Brain microvascular endothelial cell (primary cell): ENCODE measurements around the gene NRG4.
A peak's percentile ranks its signal among the peaks of the same experiment; 100 is the strongest.

ENCODE experiments used
- DNase-seq: peaks from one replicate; pipeline ENCODE4 v3.0.0-alpha.2; 2020
- H3K27ac ChIP-seq: fragments of 250-450 bp; sonication (Bioruptor Pico); 2 replicates; pipeline ENCODE4 v1.5.1; 2020; ENCODE audit warnings: mild to moderate bottlenecking, moderate library complexity
- H3K27me3 ChIP-seq: fragments of 250-450 bp; sonication (Bioruptor Pico); replicated peaks from 2 replicates; pipeline ENCODE4 v1.5.1; 2020; ENCODE audit warnings: mild to moderate bottlenecking
- H3K36me3 ChIP-seq: fragments of 250-450 bp; sonication (Bioruptor Pico); replicated peaks from 2 replicates; pipeline ENCODE4 v1.5.1; 2020; ENCODE audit warnings: mild to moderate bottlenecking
- H3K4me3 ChIP-seq: 2 replicates; pipeline ENCODE4 v1.5.1; 2011; ENCODE audit warnings: low read depth, mild to moderate bottlenecking, control low read depth, low read length, moderate library complexity
- CTCF ChIP-seq: IDR thresholded peaks from 2 replicates; pipeline ENCODE4 v1.5.1; 2011; ENCODE audit warnings: low read depth, mild to moderate bottlenecking, moderate library complexity, low read length, control low read depth, inconsistent platforms; ENCODE audit errors: missing control alignments
- in situ Hi-C: cut with HindIII; loops from 2 replicates; pipeline ENCODE4 v1.10.0; 2017; ENCODE audit warnings: low sequenced_read_pairs, low pct_ligation_motif_present

NRG4 gene

GRCh38 chr15:76011627-76012551, at the start of gene NRG4:
TSS of gene NRG4 (minus strand) at chr15:76012424. CDS start at chr15:76011230, 1,194 bp downstream.
- no peak for TF ChIP-seq CTCF
- Histone ChIP-seq H3K27me3 (no peaks in the 10 kb centered on the region), H3K36me3 (no peaks in the 10 kb centered on the region), H3K27ac (no peak within 1 kb of the TSS), H3K4me3 (no peak within 1 kb of the TSS)
- DNase-seq, result no peak
- in situ Hi-C loops, result no loop called here

GRCh38 chr15:76061700-76062099, 49.5 kb upstream of the NRG4 start:
- Histone ChIP-seq H3K27me3 (peaks cover 64% of the 10 kb centered on the region), H3K27ac (no peak overlapping the region), H3K4me3 (no peak overlapping the region), H3K36me3 (no peaks in the 10 kb centered on the region)
- no peak for TF ChIP-seq CTCF
- in situ Hi-C loops, result no loop called here
- DNase-seq, result no peak

GRCh38 chr15:76060118-76060989, 48.1 kb upstream of the NRG4 start:
- no peak for DNase-seq
- peak overlapping the region; percentile 51 for H3K4me3 ChIP-seq
- H3K27me3 ChIP-seq, result peaks cover 59% of the 10 kb centered on the region
- H3K36me3 ChIP-seq, result no peaks in the 10 kb centered on the region
- in situ Hi-C loops, result no loop called here
- no peak overlapping the region for H3K27ac ChIP-seq
- no peak for TF ChIP-seq CTCF

GRCh38 chr15:76059320-76060117, 47.3 kb upstream of the NRG4 start, which contains the start of gene TMEM266:
TSS of gene TMEM266 (plus strand) at chr15:76059985. CDS start at chr15:76134264, 74,279 bp downstream.
- in situ Hi-C loops, result no loop called here
- no peak for DNase-seq
- no peaks in the 10 kb centered on the region for H3K36me3 ChIP-seq
- no peak for TF ChIP-seq CTCF
- peaks cover 52% of the 10 kb centered on the region for H3K27me3 ChIP-seq
- peak within 1 kb of the TSS; percentile 63 for H3K4me3 ChIP-seq
- H3K27ac ChIP-seq, result no peak within 1 kb of the TSS

- DNase-seq, result no peak
- H3K27me3 ChIP-seq, result peaks cover 48% of the 10 kb centered on the region
- peak; percentile 36 for TF ChIP-seq CTCF
- in situ Hi-C loops, result no loop called here
- no peak overlapping the region for H3K27ac ChIP-seq
- H3K36me3 ChIP-seq, result no peaks in the 10 kb centered on the region
- H3K4me3 ChIP-seq, result peak overlapping the region; percentile 63
These were observed 46.6 kb upstream of the NRG4 start for GRCh38 chr15:76058714-76059319.
